GM21367 (cell line): Measurements from ENCODE around the gene TMC4.

ENCODE experiments used
- ATAC-seq: cut with Tn5 transposase; IDR thresholded peaks from one replicate; pipeline ENCODE4 v1.9.1; 2021; ENCODE audit not compliant: unreplicated experiment

TMC4 gene

DNA sequence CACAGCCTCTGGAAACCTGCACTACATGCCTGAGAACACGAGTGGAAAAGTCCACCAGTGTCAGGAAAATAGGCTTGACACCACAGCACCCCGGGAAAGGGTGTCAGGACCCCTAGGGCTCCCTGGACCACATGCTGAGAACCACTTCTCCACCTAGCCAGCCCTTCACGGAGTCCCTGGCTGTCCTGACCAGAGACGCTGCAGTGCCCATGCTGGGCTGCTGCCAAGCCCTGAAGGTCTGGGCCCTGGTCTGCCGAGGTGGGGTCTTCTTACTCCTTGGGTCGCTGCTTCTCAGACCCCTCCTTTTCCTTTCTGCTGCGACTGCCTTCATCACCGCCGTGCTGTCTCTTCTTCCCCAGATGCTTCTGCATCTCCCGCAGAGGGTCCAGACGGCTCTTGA lies 16.5 kb downstream of the TMC4 start:
- ATAC-seq = no peak

- ATAC-seq = no peak
Measured at GRCh38 chr19:54155694-54156093, 17.3 kb downstream of the TMC4 start.

GRCh38 chr19:54154603-54155345 lies 18.2 kb downstream of the TMC4 start:
- ATAC-seq = no peak

GRCh38 chr19:54153731-54154326 lies 19.1 kb downstream of the TMC4 start:
- ATAC-seq = no peak

DNA sequence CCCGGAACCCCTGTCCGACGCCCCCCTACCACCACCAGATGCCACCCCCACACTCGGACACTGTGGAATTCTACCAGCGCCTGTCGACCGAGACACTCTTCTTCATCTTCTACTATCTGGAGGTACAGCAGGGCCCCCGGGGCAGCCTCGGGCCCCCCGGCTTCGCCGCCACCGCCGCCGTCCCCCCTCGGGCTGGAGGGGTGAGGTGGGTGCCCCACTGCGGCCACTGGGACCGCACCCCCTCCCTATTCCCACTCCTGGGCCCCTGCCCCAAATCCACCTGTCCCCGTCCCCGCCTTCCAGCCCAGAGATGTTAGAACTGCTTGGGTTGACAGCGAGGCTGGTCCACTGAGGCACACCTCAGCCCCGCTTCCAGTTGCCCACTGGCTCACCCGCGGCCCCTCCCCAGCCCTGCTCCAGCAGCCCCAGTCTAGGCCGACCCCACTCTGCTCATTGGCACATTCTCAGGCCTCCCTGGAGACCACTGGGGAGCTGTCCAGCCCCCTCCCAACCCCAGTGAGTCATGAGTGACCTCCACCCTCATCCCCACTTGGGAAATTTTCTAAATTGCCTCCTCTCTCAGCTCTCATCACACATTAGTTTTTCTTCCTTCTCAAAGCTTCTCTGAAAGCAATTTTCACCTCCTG lies 20.0 kb downstream of the TMC4 start:
- no peak for ATAC-seq

DNA sequence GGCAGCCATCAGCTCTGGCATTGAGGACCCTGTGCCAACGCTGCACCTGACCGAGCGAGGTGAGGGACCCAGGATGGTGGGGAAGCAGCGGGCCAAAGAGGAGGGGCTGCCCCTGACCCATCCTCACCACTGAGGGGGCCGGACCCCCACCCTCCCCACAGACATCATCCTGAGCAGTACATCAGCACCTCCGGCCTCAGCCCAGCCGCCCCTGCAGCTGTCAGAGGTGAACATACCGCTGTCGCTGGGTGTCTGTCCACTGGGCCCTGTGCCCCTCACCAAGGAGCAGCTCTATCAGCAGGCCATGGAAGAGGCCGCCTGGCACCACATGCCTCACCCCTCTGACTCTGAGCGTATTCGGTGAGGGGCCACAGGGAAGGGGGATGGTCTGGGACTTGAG lies 20.7 kb downstream of the TMC4 start:
- ATAC-seq = no peak

DNA sequence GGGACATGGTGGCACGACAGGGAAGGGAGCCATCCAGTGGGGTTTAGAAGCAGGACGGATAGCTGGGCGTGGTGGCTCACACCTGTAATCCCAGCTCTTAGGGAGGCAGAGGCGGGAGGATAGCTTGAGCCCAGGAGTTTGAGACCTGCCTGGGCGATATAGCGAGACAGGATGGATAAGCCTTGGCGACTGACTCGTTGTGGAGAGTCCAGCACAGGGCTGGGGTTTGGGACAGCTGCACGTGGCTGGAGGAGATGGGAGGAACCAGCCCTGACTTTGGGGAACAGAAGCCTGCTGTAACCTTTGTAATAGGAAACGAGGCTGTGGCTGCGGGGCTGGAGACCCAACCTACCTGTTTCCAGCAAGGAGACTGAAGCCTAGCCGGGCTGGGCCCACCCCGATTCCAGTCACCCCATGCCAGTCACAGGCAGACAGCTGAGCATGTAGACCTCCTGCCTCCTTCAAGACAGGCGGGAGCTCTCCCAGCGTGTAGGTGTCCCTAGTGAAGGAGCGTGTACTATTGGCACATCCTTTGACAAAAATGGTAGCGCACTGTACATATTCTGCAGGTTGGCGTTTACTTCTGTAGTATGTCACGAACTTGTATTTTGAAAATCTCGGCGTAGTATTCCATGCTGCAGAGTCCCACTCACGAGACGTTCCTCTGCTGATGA lies 21.5 kb downstream of the TMC4 start:
- no peak for ATAC-seq

DNA sequence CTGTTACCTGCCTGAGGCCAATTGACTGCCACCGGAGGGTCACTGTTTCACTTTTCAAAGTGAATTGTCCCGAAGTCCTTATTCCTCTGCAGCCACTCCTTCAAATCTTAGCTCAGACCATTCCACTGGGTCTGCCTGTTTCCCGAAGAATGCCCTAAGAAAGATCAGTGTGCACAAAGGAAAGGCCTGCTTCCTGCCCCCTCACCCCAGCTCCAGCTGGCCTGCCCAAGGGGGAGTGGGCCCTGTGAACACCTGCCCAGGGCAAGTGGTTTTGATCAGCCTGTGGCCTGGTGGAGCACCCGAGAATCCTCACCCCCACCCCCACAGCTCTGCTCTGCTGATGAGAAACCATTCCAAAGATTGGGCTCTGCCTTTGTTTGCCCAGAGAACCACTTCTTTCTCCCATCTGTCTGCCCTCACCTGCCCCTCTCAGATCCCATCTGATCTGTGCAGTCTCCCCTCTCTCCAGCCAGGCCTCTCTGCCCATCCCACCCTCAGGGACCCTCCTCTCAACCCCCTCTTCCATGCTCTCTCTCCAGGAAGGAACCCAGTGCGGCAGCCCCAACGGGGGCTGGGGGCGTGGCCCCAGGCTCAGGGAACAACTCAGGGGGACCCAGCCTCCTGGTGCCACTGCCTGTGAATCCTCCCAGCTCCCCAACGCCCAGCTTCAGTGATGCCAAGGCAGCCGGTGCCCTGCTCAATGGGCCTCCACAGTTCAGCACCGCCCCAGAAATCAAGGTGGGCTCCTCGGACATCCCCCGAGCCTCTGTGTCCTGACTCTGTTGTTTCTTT lies 23.7 kb downstream of the TMC4 start:
- ATAC-seq = no peak

DNA sequence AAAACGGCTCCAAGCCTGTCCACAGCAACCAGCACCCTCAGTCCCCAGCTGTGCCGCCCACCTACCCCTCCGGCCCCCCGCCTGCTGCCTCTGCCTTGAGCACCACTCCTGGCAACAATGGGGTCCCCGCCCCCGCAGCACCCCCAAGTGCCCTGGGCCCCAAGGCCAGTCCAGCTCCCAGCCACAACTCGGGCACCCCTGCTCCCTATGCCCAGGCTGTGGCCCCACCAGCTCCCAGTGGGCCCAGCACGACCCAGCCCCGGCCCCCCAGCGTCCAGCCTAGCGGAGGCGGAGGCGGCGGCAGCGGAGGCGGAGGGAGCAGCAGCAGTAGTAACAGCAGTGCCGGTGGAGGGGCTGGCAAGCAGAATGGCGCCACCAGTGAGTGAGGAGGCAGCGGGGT lies 24.8 kb downstream of the TMC4 start:
- no peak for ATAC-seq

GRCh38 chr19:54147676-54148075 lies 25.3 kb downstream of the TMC4 start:
- no peak for ATAC-seq

GRCh38 chr19:54145541-54146158 lies 27.3 kb downstream of the TMC4 start:
- no peak for ATAC-seq

DNA sequence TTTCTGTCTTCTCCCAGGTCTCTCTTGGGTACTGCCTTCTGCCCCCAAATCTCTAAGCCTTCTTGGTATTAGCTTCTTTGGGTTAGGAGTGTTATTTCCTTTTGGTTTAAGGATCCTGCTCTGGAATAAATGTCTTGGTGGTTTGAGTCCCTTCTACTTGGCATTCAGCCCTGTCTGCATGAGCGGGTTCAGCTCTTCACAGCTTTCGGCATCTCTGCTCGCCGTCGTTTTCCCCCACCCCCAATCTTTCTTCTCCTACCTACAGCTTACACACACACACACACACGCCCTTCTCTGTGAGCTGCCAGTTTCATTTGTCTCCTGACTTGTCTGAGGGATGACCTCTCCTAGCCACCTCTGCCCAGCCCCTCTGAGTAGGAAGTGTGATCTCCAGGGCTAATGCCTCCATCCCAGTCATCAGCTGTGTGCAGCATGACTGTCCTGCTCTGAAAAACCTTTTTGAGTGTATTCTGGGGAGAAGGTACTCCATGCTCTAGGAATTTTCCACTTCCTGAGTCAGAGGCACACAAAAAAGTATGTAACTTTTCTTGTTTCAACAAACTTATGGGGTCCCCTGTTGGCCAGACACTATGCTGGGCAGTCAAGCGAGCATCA lies 30.7 kb downstream of the TMC4 start:
- ATAC-seq = no peak

GRCh38 chr19:54141356-54141755 lies 31.6 kb downstream of the TMC4 start:
- no peak for ATAC-seq

DNA sequence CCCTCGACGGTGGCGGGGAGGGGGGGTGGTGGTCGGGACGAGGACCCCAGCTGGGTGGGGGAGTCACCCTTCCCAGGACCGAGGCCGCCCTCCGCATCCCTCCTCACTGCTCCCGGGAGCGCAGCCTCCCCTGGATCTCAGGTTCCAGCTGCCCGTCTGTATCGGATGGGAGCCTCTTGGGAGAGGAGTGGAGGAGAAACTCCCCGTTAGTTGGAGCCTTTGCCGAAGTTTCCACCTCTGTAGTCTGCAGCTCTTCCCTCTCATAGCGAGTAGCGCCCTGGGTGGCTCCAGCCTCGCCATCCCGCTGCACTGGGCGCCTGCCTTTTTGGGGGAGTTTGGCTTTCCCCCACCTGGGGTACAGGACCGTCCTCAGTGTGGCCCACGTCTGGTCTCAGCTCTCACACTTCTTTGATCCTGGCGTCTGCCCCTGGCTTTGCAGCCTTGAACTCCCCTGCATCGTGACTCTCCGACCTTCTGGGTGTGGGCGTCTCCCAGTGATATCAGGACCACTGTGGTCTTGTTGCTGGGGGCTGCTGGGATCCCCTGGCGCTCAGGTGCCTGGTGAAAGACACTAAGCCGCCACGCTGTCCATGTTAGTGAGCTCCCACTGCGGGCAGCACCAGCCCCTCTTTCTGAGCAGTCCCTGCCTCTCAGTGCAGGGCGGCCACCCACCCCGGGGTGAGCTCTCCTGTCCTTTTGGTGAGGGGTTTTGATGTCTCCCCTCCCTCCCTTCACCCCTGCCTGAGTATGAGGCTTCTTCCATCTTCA lies 34.3 kb downstream of the TMC4 start:
- ATAC-seq = no peak

DNA sequence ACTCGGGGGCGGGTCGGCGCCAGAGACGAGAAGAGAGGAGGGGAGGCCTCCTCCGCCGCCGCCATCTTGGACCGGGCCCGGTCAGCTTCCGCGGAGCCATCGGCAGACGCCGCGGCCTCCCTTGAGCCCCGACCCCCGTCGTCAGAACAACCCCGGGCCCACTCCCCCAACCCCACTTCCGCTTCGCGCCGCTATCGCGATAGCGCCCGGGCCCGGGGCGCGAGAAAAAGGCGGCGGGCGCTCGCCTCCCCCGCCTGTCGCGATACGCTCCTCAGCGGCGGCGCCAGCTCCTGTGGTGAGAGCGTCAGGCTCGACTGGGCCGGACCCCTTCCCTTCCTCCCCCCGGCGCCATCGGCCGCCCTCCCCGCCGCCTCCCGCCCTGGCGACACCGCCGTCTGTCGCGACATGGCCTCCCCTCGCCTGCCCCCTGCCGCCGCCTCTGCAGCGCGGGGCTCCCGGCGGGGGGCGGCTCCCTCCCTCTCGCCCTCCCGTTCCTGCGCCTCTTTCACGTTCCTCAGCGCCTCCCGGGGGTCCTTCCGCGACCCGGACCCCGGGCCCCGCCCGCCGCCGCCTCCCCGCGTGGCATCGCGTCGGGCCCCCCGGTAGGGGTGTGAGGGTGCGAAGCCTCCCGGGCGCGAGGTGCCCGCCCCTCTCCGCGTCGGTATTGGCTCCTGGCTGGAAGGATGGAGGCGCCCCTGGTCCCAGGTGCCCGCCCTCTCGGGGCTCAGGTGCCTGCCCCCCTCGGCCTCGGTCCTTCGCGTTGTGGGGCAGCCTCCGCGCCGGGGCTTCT lies 35.1 kb downstream of the TMC4 start, which contains the start of gene CNOT3:
Gene CNOT3 (plus strand): TSS at position 64 of the 790 bp plus-strand sequence. CDS start 5,217 bp downstream, outside the sequence.
- ATAC-seq = no peak

- peak; percentile 66 for ATAC-seq
Measured at GRCh38 chr19:54136864-54137698, 35.9 kb downstream of the TMC4 start.

DNA sequence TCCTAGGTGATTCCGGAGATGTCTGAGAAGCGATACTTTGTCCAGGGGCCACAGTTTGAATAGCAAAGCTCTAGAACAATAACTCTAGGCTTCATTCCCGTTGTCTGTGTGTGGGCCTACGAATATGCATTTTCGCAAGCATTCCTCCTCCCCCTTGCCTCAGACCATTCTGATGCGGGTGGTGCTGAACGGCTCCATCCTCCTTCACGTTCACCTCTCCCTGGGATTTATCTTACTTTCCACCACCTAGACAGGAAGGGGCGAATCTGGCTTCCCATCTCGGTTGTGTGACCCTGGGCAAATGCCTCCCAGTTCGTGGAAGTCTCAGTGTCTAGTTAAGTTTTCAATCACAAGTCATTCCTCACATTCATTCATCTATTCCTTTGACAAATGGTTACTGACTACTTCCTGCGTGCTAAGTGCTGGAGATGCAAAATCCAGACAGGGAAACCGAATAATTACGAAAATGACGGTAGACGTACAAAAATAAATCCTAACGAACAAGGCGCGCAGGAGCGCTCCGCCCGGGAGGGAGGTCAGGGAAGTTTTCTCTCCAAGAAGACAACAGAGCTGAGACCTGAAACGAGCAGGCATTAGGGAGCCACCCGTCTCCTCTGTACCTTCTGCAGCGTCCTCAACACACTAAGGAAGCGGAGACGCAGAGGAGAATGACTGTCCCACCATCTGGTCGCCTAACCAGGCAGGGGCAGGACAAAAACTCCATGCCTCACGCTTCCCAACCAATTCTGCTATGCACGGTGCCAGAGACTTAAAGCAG lies 36.7 kb downstream of the TMC4 start:
- ATAC-seq = no peak
